HG03103 (cell line): ENCODE data around the gene NTRK3.
"Not testable (repeated sequence)": the region's sequence is repeated elsewhere in the genome, so short reads cannot be mapped to it uniquely, and the experiment has no call there.

Source experiments
- ATAC-seq: cut with Tn5 transposase; IDR thresholded peaks from one replicate; pipeline ENCODE4 v1.9.1; 2021; ENCODE audit warnings: low read depth; ENCODE audit not compliant: unreplicated experiment

NTRK3 gene

GRCh38 chr15:88043396-88043795 lies 213.1 kb downstream of the NTRK3 start:
- no peak for ATAC-seq

- ATAC-seq, result no peak
Measured at GRCh38 chr15:88042047-88042446, 214.5 kb downstream of the NTRK3 start.

GRCh38 chr15:88040516-88040915 lies 216.0 kb downstream of the NTRK3 start:
- no peak for ATAC-seq

- ATAC-seq, result no peak
Measured at GRCh38 chr15:88038261-88038660, 218.3 kb downstream of the NTRK3 start.

- ATAC-seq, result no peak
Measured at GRCh38 chr15:88036154-88036839, 220.2 kb downstream of the NTRK3 start.

GRCh38 chr15:88035381-88035780 lies 221.2 kb downstream of the NTRK3 start:
- no peak for ATAC-seq

GRCh38 chr15:88033421-88033820 lies 223.1 kb downstream of the NTRK3 start:
- not testable (repeated sequence) for ATAC-seq

GRCh38 chr15:88032787-88033186 lies 223.8 kb downstream of the NTRK3 start:
- ATAC-seq, result no peak

GRCh38 chr15:88031461-88031860 lies 225.1 kb downstream of the NTRK3 start:
- no peak for ATAC-seq

GRCh38 chr15:88029696-88030095 lies 226.8 kb downstream of the NTRK3 start:
- no peak for ATAC-seq

- ATAC-seq, result no peak
Measured at GRCh38 chr15:88028024-88028423, 228.5 kb downstream of the NTRK3 start.

- ATAC-seq, result no peak
Measured at GRCh38 chr15:88023914-88024313, 232.6 kb downstream of the NTRK3 start.

GRCh38 chr15:88022716-88023115 lies 233.8 kb downstream of the NTRK3 start:
- ATAC-seq, result no peak

GRCh38 chr15:88021601-88022000 lies 234.9 kb downstream of the NTRK3 start:
- no peak for ATAC-seq

GRCh38 chr15:88020806-88021205 lies 235.7 kb downstream of the NTRK3 start:
- no peak for ATAC-seq

- no peak for ATAC-seq
Measured at GRCh38 chr15:88019656-88020055, 236.9 kb downstream of the NTRK3 start.

GRCh38 chr15:88018869-88019641 lies 237.5 kb downstream of the NTRK3 start:
- no peak for ATAC-seq

- no peak for ATAC-seq
Measured at GRCh38 chr15:88017753-88018152, 238.8 kb downstream of the NTRK3 start.

GRCh38 chr15:88016406-88016805 lies 240.1 kb downstream of the NTRK3 start:
- ATAC-seq, result no peak

GRCh38 chr15:88015228-88015860 lies 241.2 kb downstream of the NTRK3 start:
- ATAC-seq, result no peak

GRCh38 chr15:88014454-88015160 lies 241.9 kb downstream of the NTRK3 start:
- ATAC-seq, result no peak
